HG02981 (cell line): ENCODE data around the gene GALNT14.

ENCODE experiments used
- ATAC-seq: cut with Tn5 transposase; IDR thresholded peaks from one replicate; pipeline ENCODE4 v1.9.1; 2021; ENCODE audit warnings: mild to moderate bottlenecking, moderate library complexity; ENCODE audit not compliant: unreplicated experiment

Gene GALNT14

DNA sequence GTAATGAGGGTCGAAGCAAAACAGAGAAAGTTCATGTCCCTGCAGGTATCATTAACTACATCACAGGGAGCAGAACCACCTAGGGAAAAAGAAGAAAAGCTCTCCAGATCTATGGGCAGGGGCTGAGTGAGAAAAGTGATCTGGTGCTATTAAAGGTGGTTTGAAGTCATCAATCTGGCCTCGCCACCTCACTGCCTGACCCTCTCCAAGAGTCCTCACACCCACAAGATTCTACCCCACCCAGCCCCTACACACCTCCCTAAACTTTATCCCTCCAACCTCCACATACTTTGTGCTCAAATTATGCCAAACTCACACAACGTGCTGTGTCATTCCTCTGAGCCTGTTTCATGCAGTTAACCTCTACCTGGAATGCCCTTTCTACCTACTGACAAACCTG lies 2.2 kb downstream of the GALNT14 start:
- ATAC-seq, result no peak

DNA sequence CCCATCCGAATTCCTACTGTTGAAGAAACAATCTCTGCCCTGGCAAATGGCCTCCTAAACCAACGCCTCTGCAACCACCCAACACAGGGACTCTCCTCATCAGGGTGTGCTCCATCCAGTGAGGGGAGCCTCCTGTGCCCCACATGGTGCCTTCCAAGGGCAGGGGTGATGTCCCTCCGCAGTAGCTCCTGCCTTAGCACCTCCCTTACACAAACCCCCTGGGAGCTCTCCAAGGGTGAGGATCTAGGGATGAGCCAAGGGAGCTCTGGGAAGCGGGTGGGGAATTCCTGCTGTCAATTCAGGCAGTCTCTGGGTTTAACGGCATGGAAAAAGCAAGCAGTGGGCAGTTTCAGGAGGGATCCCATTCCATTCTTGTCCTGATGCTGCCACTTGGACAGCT lies 3.8 kb downstream of the GALNT14 start:
- ATAC-seq, result no peak

DNA sequence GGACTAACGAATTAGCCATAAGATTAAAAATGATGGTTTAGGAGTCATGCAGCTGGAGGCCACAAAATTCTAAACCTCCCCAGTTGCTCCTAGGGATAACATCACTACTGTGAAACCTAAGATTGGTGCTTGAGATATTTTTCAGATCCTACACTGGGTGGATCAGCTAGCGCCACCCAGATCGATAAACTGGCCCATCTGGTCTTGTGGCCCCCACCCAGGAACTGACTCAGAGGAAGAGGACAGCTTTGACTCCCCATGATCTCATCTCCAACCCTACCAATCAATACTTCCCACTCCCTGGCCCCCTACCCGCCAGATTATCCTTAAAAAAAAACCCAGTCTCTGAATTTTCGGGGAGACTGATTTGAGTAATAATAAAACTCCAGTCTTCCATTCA lies 5.5 kb downstream of the GALNT14 start:
- ATAC-seq, result no peak

DNA sequence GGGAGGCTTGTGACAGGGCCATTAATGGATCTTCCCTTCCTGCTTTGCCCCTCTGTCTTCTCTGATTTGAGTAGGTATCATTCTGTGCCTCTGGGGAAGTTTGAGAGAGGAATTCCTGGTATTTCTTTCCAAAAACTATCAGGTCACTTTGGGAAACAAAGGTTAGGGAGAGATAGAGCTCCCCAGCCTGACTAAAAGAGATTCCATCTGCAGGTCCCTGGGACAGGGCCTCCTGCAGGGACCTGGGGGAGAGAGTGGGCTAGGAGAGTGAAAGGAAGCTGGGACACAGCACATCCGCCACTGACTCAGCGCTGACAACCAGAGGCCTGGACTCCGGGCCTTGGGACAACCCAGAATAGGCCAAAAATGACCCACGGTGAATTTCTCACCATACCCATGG lies 6.4 kb downstream of the GALNT14 start:
- no peak for ATAC-seq

DNA sequence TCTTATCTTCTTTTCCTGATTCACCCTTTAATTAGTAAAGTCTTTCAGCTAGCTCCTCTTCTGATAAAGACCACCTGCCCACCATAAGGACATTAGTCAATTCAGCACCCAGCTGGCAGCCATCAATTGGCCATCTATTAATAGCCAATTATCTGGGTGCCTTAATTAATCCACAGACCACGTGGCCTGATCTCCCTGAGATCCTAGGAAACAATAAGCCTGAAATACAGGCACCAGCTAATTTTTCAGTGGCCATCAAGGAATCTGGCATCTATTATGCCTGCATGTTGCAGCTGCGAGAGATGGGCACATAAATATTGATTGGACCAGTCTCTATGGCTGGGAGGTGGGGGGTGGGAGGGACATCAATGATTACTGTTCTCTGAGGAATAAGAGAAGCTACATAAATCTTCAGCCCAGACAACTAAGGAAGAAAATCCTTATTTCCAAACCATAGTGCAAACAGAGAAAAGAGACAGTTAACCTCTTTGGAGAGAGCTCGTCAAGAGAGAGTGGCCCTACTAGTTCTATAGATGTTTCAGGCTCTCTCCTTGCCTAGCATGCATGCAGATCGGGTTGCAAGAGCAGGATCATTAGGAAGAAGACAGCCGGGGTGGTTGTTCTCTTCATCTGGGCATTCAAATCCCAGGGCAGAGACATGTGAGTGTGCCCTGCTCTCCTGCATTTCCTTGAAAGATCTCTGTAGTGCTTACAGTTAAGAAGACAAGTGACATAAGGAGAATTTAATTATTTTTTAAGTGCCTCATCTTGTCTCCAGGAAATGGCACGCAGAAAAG lies 8.7 kb downstream of the GALNT14 start:
- ATAC-seq, result no peak

DNA sequence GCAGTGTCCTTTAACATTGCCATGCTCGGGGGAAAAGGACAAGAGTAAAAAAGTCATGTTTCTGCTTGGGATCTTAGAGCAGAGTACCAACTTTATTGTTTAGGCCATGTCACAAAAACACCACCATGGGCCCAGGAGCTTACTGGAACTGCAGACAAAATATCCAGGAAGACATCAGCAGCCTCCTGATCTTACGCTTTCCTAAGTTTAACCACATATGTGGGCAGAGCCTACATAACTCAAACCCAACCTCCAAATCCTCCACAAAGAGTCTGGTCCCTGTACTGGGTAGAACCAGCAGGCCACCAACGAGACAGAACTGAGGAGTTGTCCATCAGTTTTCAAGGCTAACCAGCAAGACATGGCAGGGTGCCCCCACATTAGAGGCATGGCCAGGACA lies 10.3 kb downstream of the GALNT14 start:
- no peak for ATAC-seq

DNA sequence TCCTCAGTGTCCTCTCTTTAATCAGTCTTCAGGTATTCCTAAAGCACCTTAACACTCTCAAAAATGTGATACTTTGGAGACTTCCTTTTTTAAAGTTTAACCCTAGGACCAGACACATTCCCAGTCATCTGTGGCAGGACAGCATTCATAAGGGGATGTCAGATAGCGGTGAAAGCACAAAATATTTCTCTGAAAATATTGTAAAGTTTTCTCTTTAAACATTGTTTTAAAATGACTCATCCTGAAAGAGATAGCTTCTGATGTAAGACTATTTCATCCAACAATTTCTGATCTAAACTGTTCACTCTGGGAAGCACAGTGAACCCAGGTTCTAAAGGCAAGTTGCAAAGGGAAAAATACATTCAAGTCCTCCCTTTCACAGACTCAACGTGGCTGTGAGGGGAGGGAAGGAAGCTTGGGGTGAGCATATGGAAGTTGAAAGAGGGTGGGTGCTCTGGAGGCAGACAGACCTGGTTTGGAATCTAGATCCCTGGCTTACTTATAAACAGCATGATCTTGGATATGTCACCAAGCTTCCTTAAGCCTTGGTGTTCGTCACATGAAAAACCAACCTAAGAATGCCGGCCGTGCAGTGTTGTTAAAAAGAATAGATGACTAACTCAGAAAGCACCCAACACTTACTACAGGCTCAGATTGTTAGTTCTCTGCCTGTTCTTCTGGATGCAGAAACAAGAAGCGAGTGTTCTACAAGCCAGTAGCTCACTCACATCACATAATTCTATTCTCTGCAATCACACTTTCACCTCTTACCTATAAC lies 12.1 kb downstream of the GALNT14 start:
- ATAC-seq, result no peak

DNA sequence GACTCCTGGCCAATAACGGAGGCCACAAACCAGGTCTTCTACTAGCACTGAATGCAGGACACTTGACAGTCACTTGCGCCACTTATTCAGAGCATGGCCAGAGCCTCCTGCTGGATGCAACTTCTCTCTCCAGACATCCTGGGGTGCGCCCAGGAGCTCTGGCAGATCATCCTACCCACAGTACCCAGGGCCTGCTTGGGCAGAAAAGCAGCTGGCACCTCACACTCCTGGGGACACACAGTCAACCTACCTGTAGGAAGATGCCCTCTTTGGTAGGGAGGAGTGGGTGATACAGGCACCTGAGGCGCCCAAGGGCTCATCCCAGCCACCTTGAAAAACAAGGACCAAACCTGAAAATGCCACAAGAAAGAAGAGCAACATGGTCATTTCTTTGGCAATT lies 13.3 kb downstream of the GALNT14 start:
- no peak for ATAC-seq

DNA sequence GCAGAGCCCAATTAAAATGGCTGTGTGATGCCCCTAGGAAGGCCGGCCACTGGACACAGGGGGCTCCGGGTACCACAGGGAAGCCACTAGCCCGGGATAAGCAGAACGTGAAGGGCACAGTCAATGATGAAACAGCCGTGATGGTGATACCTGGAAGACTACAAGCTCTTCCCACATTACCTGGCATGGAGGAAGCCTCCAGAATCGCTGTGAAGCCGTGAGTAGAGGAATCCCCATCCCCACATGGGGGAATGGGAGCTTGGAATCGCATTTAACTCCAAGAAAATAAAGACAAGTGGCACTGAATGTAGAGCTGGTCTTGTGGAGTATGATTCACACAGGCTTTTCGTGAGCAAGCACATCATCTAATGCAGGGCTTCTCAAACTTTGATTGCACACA lies 16.1 kb downstream of the GALNT14 start:
- no peak for ATAC-seq

DNA sequence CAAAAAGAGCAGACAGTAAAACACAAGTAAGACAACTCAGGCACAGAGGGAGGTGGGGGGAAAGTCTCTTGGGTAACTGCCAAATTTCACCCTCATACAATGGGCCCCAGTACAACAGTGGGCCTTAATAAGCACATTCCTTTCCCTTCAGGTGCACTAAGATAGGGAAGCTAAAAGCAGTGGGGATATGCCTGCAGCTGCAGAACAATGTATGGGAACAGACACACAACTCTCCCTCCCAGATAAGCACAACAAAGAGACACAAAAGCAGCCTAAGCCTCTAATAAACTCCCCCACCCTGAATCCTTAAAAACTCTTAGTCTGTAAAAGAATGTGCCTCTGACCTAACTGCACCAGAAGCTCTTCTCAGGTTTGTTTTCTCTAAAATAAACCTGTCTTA lies 24.5 kb downstream of the GALNT14 start:
- ATAC-seq, result no peak

DNA sequence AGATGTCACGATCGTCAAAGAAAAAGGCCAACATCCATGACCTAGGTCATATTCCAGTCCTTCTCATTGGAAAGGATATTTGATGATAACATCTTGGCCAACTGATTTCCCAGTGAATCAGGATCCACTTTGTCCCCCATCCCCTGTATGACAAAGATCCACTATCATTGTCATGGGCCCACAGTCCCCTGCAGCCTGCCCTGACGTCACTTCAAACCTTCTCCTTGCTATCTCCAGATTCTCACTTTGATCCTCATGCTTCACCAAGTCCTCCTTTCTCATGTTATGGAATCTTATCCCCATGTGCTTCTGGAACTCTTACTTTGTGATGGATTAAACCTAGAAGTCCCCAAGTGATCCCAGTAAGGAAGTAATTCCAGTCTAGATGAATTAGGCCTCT lies 25.7 kb downstream of the GALNT14 start:
- ATAC-seq, result no peak

DNA sequence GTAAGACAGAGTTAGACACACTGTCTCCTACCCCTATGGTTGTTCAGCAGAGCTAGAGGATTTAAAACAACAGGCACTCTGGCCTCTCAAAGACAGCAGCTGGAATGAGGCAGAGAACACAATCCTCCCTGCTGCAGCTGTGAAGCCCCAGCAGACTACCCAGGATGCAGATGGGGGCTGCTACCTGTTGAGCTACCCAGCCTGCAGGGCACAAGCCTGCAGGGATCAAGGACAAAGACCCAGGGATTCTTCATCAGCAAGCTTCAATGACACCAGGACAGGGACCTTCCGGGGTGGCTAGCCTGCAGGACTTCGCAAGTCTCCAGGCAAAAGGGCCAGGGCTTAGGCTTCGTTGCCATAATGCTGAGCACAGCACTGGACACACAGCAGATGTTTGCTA lies 27.2 kb downstream of the GALNT14 start:
- ATAC-seq, result no peak

DNA sequence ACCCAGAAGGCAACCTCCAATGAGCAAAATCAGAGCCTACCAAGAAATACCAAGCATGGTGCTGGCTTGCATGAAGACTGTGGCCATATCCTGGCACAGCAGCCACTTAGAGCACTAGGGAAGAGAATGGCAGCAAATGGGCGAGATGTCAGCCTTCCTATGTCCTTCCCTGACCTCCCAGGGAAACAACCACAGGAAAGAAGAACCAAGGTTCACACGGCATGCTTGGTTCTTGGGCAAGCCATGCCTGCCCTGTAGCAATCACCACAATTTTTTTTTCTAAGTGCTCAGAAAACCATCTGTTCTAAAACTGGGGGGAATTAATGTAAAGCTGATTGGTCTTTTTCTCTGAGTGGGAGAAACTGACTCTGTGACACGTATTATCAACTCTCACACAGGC lies 27.8 kb downstream of the GALNT14 start:
- no peak for ATAC-seq

DNA sequence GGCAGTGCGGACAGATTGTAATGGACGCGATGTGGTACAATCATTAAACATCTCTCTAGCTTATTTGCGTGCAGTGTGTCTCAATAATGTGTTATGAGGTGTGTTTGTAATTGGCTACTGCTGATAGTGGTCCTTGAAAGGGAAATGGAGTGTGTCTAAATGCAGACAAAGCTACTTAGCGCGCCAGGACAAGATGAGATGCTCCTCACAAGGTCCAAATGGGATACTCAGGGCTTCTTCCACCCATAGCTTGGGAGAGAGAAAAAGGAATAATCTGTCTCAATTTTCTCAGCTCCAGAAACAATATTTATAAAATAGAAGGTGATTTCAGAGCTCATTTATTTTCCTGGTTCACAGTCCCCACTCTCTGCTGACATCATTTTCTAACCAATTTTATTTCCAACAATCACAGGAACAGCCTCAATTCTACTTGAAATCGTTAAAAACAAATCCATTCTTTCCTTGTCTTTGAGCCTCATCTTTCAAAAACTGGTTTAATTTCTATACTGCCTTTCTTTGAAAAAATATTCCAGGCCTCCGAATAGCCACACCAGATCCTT lies 28.5 kb downstream of the GALNT14 start:
- no peak for ATAC-seq

DNA sequence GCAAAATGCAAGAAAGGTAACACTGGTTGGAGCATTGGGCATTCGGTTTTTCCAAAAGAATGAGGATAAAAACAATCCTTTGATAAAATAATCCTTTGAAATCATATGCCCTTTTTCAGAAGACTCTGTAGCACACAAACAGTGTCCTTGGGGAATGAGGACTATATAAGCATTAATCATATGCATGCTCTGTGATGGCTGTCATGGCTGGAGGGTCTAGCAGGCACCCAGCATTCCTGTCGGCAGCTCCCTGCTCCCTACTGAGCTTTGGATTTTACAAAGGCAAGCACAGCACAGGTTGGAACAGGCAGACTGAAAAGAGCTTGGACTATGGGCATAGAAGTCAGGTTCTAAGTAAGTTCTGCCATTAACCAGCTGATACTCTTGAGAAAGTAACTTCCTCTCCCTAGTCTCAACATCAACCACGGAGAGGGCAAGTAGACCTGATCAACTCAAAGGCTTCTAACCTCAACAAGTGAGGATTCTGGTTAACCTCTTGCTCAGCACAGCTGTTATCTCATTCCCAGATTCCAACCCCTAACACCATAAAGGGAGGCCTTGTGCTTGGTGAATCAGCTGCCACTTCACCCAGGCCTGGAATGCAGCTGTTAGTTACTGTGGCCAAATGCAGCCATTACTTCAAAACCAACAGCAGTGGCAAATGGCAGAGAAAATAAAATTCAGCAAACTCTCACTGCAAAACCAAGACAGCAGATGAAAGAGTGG lies 29.5 kb downstream of the GALNT14 start:
- no peak for ATAC-seq

DNA sequence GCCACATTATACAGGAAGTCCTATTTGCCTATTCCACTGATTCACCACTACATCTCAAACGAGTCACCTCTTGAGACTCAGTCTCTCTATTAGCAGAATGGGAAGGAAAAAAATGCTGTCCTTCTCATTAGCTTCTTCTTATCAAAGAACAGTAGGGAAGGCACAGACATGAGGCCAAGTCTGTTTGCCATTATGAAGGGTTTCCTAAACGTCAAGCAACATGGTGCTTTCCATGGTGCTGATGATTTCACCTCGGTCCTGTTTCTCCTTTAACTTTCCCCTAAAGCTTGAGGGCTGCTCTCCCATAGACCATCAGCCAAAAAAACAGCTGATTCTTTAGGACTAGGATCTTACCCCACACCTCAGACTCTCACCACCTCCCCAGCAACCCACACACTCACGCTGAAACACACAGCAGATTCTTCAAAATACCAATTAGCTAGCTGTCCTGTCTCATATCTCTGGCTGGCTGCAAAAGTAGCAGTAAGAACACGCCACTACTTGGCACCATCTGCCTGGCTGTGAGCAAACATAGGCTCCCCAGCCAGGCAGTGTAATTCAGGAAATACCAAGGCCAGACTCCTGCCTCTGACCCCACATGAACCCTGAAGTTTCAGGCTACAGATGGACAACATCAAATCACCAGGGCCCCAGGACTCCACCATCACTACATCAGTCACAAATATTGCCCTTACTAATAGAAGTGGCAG lies 30.5 kb downstream of the GALNT14 start:
- no peak for ATAC-seq

DNA sequence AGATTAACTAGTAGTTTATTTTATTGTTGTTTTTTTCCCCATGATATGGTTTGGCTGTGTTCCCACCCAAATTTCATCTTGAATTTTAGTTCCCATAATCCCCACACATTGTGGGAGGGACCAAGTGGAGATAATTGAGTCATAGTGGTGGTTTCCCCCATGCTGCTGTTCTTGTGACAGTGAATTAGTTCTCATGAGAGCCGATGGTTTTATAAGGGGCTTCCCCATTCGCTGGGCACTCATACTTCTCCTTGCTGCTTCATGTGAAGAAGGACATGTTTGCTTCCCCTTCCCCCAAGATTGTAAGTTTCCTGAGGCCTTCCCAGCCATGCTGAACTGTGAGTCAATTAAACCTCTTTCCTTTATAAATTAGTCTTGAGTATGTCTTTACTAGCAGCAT lies 36.5 kb downstream of the GALNT14 start:
- no peak for ATAC-seq

DNA sequence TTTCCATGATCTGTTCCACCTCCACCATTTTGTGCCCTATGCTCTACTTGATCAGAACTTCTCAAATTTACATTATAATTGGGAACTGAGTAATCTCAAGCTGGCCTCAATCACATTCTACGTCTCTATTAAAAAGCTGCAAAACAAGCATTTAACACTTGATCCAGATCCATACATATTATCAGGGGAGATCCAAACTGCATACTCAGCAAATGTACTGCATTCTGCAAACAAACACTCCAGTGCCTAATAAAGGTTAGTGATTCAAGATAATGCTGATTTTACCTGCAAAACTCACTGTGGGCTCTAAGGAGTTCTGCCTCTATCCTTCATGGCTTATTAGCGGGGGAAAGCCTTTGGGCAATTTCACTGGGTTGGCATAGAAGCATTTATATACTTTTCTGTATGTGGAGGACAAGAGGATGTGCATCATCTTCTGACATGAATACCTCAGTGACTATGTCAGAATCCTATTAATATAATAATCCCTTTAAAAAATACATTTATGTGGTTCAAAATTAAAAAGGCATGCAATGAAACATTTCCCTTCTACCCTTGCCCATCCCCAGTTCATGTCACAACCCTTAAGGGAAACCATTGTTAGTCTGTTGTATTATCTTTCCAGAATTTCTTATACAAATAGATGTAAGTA lies 40.2 kb downstream of the GALNT14 start:
- ATAC-seq, result no peak

DNA sequence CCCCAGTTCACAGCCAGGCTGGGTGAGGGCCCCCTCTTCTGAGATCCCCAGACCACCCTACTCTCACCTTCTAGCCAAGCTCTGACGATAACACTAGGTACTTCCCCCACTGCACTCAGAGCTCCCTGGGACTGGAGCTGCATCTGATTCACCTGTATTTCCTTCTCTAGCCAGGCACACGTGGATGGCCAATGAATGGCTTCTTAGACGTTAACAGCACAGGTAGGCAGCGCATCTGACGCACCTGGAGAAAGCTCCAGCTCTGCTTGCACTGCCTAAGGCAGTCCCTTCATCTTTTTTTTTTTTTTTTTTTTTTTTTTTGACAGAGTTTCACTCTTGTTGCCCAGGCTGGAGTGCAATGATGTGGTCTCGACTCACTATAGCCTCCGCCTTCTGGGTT lies 48.1 kb downstream of the GALNT14 start:
- ATAC-seq, result no peak

DNA sequence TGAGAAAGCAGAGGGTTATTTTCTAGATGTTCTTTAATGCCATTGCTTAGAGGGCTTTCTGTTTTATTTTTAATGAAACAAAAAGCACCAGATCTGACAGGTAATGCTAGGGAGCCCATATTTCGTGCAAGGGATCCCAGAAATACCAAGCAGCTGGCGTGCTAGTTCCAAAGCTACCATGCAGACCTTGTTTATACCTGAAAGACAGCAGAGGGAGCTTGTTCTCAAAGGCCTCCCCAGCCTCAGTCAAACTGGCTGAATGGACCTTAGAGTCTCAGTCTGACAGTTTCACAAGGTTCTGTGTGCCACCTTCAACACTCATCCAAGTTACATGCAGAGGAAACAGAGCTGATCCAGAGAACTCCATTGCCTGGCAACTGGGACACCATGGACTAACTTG lies 48.6 kb downstream of the GALNT14 start:
- ATAC-seq, result no peak
